ENCODE data around the gene FAM53C. TPM values are rescaled to one million over a fixed set of nuclear protein-coding genes. Genes with fewer than 3 reads are reported as not detected.
A peak's percentile ranks its signal among the peaks of the same experiment; 100 is the strongest.

Gene FAM53C
- polyA plus RNA-seq, 3 donors = 24.9 to 92.2 (median 28.7) TPM

GRCh38 chr5:138369261-138369660 lies 31.2 kb downstream of the FAM53C start:
- Histone ChIP-seq H3K36me3 (replicated peaks in 1 of 2; ENCODE audit: control insufficient read depth in 1 of 2, insufficient read depth in 2 of 2, low read length in 2 of 2) (peaks cover 8 to 21% of the 10 kb centered on the region in 2 donors), H3K79me2 (ENCODE audit: insufficient read depth, low read length) (peaks cover 92% of the 10 kb centered on the region), H3K27ac (ENCODE audit: low read depth in 1 of 2, low read length in 2 of 2) (peak overlapping the region; percentile 83 to 97), H3K4me2 (replicated peaks; ENCODE audit: extremely low read depth, low read length, poor library complexity, severe bottlenecking) (peak overlapping the region; percentile 83), H3K4me1 (ENCODE audit: control insufficient read depth in 1 of 2, insufficient read depth in 2 of 2, low read length in 2 of 2) (peaks cover 51 to 68% of the 10 kb centered on the region in 2 donors), H4K20me1 (ENCODE audit: insufficient read depth, low read length) (peaks cover 3% of the 10 kb centered on the region), H2AFZ (ENCODE audit: insufficient read depth, low read depth, low read length, poor library complexity, severe bottlenecking) (peak overlapping the region; percentile 57), H3K9ac (ENCODE audit: insufficient read depth, low read length, poor library complexity, severe bottlenecking) (peak overlapping the region; percentile 69), H3K4me3 (replicated peaks in 1 of 3; ENCODE audit: low read depth in 2 of 3, low read length in 3 of 3) (peak overlapping the region; percentile 23 to 89 (median 77)), H3K9me3 (replicated peaks in 1 of 2; ENCODE audit: control insufficient read depth in 1 of 2, insufficient read depth in 1 of 2, low read length in 2 of 2) (no peaks in the 10 kb centered on the region), H3K27me3 (ENCODE audit: control insufficient read depth in 2 of 2, insufficient read depth in 2 of 2, low read length in 2 of 2) (no peaks in the 10 kb centered on the region)
- H3K4me1 Mint-ChIP-seq = peaks cover 60% of the 10 kb centered on the region
- peak; percentile 75 to 82 (median 76) for DNase-seq
- peaks cover 0 to 1% (median 0%) of the 10 kb centered on the region in 3 donors for H3K27me3 Mint-ChIP-seq (ENCODE audit: low read depth in 3 of 3)
- TF ChIP-seq CTCF (IDR thresholded peaks at IDR 0.05) = no peak
- no peaks in the 10 kb centered on the region for H3K9me3 Mint-ChIP-seq
- H3K27ac Mint-ChIP-seq = peak overlapping the region; percentile 96 to 100 (median 99)
- WGBS (ENCODE audit: insufficient coverage) = 8% methylated on average over 5 of the region's 5 CpGs
- intact Hi-C loops (cut with micrococcal nuclease) = loop anchor here (2.0 kb wide), 1 partner anchor 16 kb away; the partner anchor contains the start of gene KDM3B (in 2 of the 2)
- H3K36me3 Mint-ChIP-seq = peaks cover 19 to 22% of the 10 kb centered on the region in 2 donors
- peak overlapping the region; percentile 79 to 86 for H3K4me3 Mint-ChIP-seq

GRCh38 chr5:138369706-138370105 lies 31.6 kb downstream of the FAM53C start:
- peak overlapping the region; percentile 96 to 100 (median 99) for H3K27ac Mint-ChIP-seq
- Histone ChIP-seq H3K27ac (ENCODE audit: low read depth in 1 of 2, low read length in 2 of 2) (peak overlapping the region; percentile 83 to 97), H3K4me1 (ENCODE audit: control insufficient read depth in 1 of 2, insufficient read depth in 2 of 2, low read length in 2 of 2) (peaks cover 51 to 68% of the 10 kb centered on the region in 2 donors)

More at GRCh38 chr5:138369706-138370105, 31.6 kb downstream of the FAM53C start:
- H3K36me3 Mint-ChIP-seq = peaks cover 22 to 25% of the 10 kb centered on the region in 2 donors
- H3K4me1 Mint-ChIP-seq = peaks cover 60% of the 10 kb centered on the region
- peak overlapping the region; percentile 79 to 86 for H3K4me3 Mint-ChIP-seq
- no peaks in the 10 kb centered on the region for H3K27me3 ChIP-seq (ENCODE audit: control insufficient read depth in 2 of 2, insufficient read depth in 2 of 2, low read length in 2 of 2)
- no peak for TF ChIP-seq CTCF (IDR thresholded peaks at IDR 0.05)
- H3K9me3 ChIP-seq (replicated peaks in 1 of 2; ENCODE audit: control insufficient read depth in 1 of 2, insufficient read depth in 1 of 2, low read length in 2 of 2) = no peaks in the 10 kb centered on the region
- H3K4me3 ChIP-seq (replicated peaks in 1 of 3; ENCODE audit: low read depth in 2 of 3, low read length in 3 of 3) = peak overlapping the region; percentile 30 to 89 (median 77)
- peaks cover 3% of the 10 kb centered on the region for H4K20me1 ChIP-seq (ENCODE audit: insufficient read depth, low read length)
- DNase-seq = peak; percentile 80 to 90 (median 89)
- peaks cover 92% of the 10 kb centered on the region for H3K79me2 ChIP-seq (ENCODE audit: insufficient read depth, low read length)
- peak overlapping the region; percentile 57 for H2AFZ ChIP-seq (ENCODE audit: insufficient read depth, low read depth, low read length, poor library complexity, severe bottlenecking)
- H3K9me3 Mint-ChIP-seq = no peaks in the 10 kb centered on the region
- peak overlapping the region; percentile 69 for H3K9ac ChIP-seq (ENCODE audit: insufficient read depth, low read length, poor library complexity, severe bottlenecking)
- no peaks in the 10 kb centered on the region for H3K27me3 Mint-ChIP-seq (ENCODE audit: low read depth in 3 of 3)
- intact Hi-C loops (cut with micrococcal nuclease) = loop anchor here (2.0 to 5.0 kb wide), 2 partner anchors 17 to 32 kb away; partner anchors contain the start of genes KDM3B (in 2 of the 2) and FAM53C (in 1 of the 2)
- no CpG with 5 or more reads among the region's 2 CpGs for WGBS (ENCODE audit: insufficient coverage)
- H3K4me2 ChIP-seq (replicated peaks; ENCODE audit: extremely low read depth, low read length, poor library complexity, severe bottlenecking) = peak overlapping the region; percentile 83
- peaks cover 13 to 25% of the 10 kb centered on the region in 2 donors for H3K36me3 ChIP-seq (replicated peaks in 1 of 2; ENCODE audit: control insufficient read depth in 1 of 2, insufficient read depth in 2 of 2, low read length in 2 of 2)

Data from CD14-positive monocyte (primary cell).